Skeletal muscle satellite cell (primary cell): ENCODE measurements around the gene TMEM225. TPM values are rescaled to one million over a fixed set of nuclear protein-coding genes. Genes with fewer than 3 reads are reported as not detected.
"Not testable (repeated sequence)": the region's sequence is repeated elsewhere in the genome, so short reads cannot be mapped to it uniquely, and the experiment has no call there.

Experiments used
- H3K27me3 ChIP-seq: 2 replicates; pipeline ENCODE4 v1.7.0; 2013; ENCODE audit warnings: low read length; ENCODE audit not compliant: control insufficient read depth, insufficient read depth
- H3K36me3 ChIP-seq: 2 replicates; pipeline ENCODE4 v1.7.0; 2013; ENCODE audit warnings: mild to moderate bottlenecking, control low read depth, low read length; ENCODE audit not compliant: insufficient read depth
- H3K4me1 ChIP-seq: 2 replicates; pipeline ENCODE4 v1.7.0; 2013; ENCODE audit warnings: low read length; ENCODE audit not compliant: control insufficient read depth, insufficient read depth
- H3K4me2 ChIP-seq: 2 replicates; pipeline ENCODE4 v1.7.0; 2013; ENCODE audit warnings: mild to moderate bottlenecking, low read length
- H3K4me3 ChIP-seq: 2 replicates; pipeline ENCODE4 v1.7.0; 2013; ENCODE audit warnings: low read length
- H3K9ac ChIP-seq: 2 replicates; pipeline ENCODE4 v1.7.0; 2013; ENCODE audit warnings: mild to moderate bottlenecking, low read depth, low read length, moderate library complexity
- H3K9me3 ChIP-seq: replicated peaks from 2 replicates; pipeline ENCODE4 v1.7.0; 2013; ENCODE audit warnings: mild to moderate bottlenecking, control low read depth, low read length
- total RNA-seq: library from RNA; depleted of rRNA; stranded (reverse); fragments of >200 nt; gene quantifications from 2 replicates; pipeline ENCODE4 v1.2.3, GENCODE V29; 2012; rRNA removed

Gene TMEM225, protein sequence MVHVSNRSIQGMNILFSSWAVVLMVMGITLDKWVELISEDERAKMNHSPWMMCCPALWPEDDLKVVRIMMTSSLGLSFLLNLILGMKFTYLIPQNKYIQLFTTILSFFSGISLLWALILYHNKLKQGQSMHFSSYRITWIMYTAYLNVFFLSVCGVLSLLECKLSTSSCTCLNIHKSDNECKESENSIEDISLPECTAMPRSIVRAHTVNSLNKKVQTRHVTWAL
- not detected in 2 replicates for total RNA-seq

DNA sequence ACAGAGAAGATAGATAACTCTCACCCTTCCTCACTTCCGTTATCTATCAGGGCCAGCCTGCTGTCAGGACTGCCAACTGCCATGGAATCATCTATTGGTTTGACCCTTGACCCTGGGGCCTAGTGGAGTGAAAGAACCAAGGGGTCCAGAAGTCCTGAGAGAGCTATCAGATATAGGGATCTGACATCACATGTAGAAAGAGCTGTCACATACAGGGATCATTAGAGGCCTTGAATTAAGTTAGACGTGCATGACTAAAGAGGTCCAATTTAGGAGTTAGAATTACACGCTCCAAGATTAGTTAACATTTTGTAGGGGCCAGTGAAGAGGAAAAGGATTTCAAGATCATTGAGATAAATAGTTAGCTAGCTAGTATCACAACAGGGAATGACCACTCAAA is at the start of gene TMEM225:
TSS of gene TMEM225 (minus strand) at position 101 of the 400 bp plus-strand sequence. CDS start 245 bp downstream, outside the sequence.
- Histone ChIP-seq H3K4me2 (no peak within 1 kb of the TSS), H3K4me3 (no peak within 1 kb of the TSS), H3K9me3 (no peaks in the 10 kb centered on the region), H3K9ac (no peak within 1 kb of the TSS), H3K27me3 (no peaks in the 10 kb centered on the region), H3K4me1 (no peaks in the 10 kb centered on the region), H3K36me3 (no peaks in the 10 kb centered on the region)

DNA sequence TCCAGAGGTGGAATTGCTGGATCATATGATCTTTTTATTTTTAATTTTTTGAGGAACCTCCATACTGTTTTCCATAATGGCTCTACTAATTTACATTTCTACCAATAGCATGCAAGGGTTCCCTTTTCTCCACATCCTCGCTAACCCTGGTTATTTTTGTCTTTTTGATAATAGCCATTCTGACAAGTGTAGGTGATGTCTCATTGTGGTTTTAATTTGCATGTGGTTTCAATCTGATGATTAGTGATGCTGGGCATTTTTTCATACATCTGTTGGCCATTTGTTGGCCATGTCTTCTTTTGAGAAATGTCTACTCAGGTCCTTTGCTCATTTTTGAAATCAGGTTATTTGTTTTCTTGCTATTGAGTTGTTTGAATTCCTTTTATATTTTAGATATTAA is 38.6 kb upstream of the TMEM225 start:
- no peak overlapping the region for H3K4me3 ChIP-seq
- no peak overlapping the region for H3K4me2 ChIP-seq
- H3K9ac ChIP-seq: no peak overlapping the region
- H3K9me3 ChIP-seq: no peaks in the 10 kb centered on the region
- H3K36me3 ChIP-seq: no peaks in the 10 kb centered on the region
- H3K27me3 ChIP-seq: no peaks in the 10 kb centered on the region
- H3K4me1 ChIP-seq: no peaks in the 10 kb centered on the region

DNA sequence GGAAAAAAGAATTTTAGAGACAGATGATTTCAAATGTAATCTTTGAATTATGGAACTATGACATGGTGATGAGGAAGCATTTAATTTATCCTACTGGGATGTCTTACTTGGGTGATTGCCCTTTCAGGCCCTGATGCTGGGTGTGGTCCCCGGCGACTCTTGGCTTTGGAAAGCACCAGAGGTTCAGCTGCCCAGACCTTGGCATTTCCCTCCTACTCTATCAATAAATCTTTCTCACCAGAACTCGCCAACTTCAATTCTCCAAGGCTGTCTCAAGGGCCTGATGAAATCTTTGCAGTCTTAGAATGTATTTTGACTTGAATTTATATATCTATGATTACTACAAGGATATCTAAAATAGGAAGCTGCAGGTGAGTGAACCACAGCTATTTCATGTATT is 35.5 kb upstream of the TMEM225 start:
- no peaks in the 10 kb centered on the region for H3K36me3 ChIP-seq

DNA sequence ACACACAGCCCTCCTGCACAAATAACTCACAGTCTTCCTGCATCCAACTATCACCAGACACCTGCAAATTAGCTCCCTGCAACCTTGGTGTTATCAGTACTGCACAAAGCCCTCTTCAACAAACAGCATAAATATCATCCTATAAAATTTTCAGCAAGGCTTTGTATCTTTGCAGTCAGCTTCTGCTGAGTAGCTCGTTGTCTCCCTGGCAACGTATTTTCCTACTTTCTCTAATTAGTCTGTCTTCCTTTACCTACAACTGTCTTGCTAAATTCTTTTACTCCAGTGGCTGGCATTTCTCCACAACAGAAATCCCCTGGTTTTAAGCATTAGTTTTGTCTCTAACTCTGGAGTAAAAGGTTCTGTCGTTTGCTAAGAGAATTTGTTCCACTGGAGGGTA is 20.4 kb upstream of the TMEM225 start:
- Histone ChIP-seq H3K27me3 (no peaks in the 10 kb centered on the region), H3K36me3 (no peaks in the 10 kb centered on the region), H3K4me1 (no peaks in the 10 kb centered on the region), H3K4me2 (no peak overlapping the region), H3K9ac (no peak overlapping the region), H3K4me3 (no peak overlapping the region), H3K9me3 (no peaks in the 10 kb centered on the region)

More for the DNA sequence above, 35.5 kb upstream of the TMEM225 start:
- no peaks in the 10 kb centered on the region for H3K9me3 ChIP-seq
- H3K4me2 ChIP-seq: no peak overlapping the region
- H3K27me3 ChIP-seq: no peaks in the 10 kb centered on the region
- H3K4me3 ChIP-seq: no peak overlapping the region
- no peaks in the 10 kb centered on the region for H3K4me1 ChIP-seq
- H3K9ac ChIP-seq: no peak overlapping the region

DNA sequence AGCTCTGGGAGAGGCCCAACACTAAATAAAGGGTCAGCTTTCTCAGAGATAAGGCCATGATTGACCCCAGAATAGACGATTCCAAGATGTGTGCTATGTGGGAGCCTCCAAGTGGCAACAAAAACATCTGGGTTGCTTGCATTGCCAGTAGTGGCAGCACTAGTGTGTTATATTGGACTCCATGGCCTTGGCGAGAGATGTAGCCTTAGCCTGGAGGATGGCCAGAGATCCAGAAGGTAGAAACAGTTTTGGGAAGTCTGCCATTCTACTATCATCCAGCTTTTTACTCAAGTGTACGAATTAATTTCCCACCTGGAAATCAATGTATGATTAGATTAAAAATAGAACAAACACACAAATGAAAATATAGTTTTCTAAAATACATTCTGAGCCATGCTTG is 19.5 kb upstream of the TMEM225 start:
- Histone ChIP-seq H3K4me2 (no peak overlapping the region), H3K4me3 (no peak overlapping the region), H3K27me3 (no peaks in the 10 kb centered on the region), H3K9ac (no peak overlapping the region), H3K9me3 (no peaks in the 10 kb centered on the region), H3K36me3 (no peaks in the 10 kb centered on the region), H3K4me1 (no peaks in the 10 kb centered on the region)

DNA sequence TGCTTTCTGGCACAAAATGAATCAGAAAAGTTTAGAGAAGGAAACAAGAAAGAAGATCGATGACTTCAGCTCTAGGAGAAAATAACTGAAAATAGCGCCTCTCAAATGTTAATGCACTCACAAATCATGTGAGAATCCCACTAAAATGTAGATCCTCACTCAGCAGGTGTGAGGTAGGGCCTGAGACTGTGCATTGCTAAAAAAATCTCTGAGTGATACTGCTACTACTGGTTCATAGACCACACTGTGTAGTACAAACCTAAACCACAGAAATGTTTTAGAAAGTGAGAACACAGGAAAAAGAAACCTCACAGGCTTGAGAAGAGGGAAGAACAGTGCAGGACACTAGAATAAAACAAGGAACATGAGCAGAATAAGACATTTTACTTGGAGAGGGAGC is 18.5 kb upstream of the TMEM225 start:
- Histone ChIP-seq H3K4me2 (no peak overlapping the region), H3K9ac (no peak overlapping the region), H3K27me3 (no peaks in the 10 kb centered on the region), H3K36me3 (no peaks in the 10 kb centered on the region), H3K4me1 (no peaks in the 10 kb centered on the region), H3K9me3 (no peaks in the 10 kb centered on the region), H3K4me3 (no peak overlapping the region)

DNA sequence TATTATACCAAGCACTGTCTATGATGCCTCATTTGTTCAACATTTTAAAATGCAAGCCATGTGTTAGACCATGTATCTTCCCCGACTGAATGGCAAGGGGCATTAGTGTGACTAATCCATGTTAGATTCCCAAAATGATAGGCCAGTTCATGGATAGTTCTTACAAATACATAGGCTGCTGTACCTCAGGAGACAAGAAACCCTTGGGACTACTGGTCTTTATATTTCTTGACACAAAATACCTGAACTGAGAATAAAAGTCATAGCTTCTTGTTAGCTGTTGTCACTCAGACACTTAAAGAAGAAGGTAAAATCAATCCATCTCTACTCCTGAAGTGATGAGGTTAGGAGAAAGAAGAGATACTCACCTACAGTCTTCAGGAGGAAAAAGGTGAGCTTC is 16.4 kb upstream of the TMEM225 start, which contains the start of gene OR8D4:
TSS of gene OR8D4 (plus strand) at position 301 of the 400 bp plus-strand sequence. CDS start 4,265 bp downstream, outside the sequence.
- Histone ChIP-seq H3K9me3 (no peaks in the 10 kb centered on the region), H3K27me3 (no peaks in the 10 kb centered on the region), H3K4me2 (no peak within 1 kb of the TSS), H3K4me3 (no peak within 1 kb of the TSS), H3K9ac (no peak within 1 kb of the TSS), H3K4me1 (no peaks in the 10 kb centered on the region), H3K36me3 (no peaks in the 10 kb centered on the region)

DNA sequence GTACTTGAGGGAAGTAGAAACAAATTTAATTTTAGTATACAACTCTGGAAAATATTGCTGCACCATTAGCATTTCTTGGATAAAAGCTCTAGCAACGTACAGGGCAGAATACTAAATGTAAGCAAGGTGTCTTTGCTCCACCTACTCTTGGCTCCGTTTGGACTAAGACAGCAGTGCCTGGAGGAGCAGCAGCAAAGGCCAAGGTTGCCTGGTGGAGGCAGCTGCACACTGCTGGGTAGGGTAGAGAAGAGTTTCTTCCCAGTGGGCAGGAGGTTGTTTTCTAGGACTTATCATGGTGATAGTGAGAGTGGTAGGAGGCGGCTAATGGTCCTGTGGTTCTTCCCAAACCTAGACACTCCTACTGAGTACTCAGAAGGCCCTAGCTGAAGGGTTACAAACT is 14.3 kb upstream of the TMEM225 start:
- Histone ChIP-seq H3K4me3 (no peak overlapping the region), H3K4me1 (no peaks in the 10 kb centered on the region), H3K27me3 (no peaks in the 10 kb centered on the region), H3K36me3 (no peaks in the 10 kb centered on the region), H3K9ac (no peak overlapping the region), H3K9me3 (no peaks in the 10 kb centered on the region), H3K4me2 (no peak overlapping the region)

DNA sequence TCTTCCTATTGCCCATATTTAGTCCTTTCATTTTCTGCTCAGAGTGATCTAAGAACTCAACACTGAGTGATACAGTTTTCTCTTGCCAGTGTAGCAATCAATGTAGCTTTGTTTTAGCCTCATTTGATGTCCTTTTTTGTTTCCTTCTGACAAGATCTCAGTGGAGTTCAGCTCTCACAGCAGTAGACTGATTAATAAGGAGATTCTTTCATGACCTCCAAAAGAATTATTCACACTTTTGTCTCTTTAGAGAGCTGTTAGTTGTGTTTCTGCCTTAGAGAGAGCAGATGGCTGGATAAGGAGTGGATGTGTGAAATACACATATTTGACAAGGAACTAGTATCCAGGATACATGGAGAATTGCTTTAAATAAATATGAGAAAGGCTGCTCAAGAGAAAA is 6.6 kb upstream of the TMEM225 start:
- Histone ChIP-seq H3K36me3 (no peaks in the 10 kb centered on the region), H3K4me1 (no peaks in the 10 kb centered on the region), H3K27me3 (no peaks in the 10 kb centered on the region), H3K9ac (no peak overlapping the region), H3K4me2 (no peak overlapping the region), H3K4me3 (no peak overlapping the region), H3K9me3 (no peaks in the 10 kb centered on the region)

DNA sequence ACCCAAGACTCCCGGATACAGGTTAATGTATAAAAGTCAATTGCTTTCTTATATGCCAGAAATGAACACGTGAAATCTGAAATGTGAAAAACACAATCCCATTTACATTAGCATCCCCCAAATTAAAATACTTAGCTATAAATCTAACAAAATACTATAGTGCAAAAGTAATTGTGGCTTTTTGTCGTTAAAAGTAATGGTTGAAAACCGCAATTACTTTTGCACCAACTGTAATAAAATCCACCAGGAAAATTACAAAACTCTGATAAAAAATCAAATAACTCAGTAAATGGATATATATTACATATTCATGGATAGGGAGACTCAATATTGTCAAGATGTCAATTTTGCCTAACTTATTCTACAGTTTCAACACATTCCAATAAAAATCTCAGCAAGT is 4.6 kb downstream of the TMEM225 start:
- Histone ChIP-seq H3K9me3 (no peaks in the 10 kb centered on the region), H3K27me3 (no peaks in the 10 kb centered on the region), H3K9ac (no peak overlapping the region), H3K4me3 (no peak overlapping the region), H3K4me2 (no peak overlapping the region), H3K36me3 (no peaks in the 10 kb centered on the region), H3K4me1 (no peaks in the 10 kb centered on the region)

DNA sequence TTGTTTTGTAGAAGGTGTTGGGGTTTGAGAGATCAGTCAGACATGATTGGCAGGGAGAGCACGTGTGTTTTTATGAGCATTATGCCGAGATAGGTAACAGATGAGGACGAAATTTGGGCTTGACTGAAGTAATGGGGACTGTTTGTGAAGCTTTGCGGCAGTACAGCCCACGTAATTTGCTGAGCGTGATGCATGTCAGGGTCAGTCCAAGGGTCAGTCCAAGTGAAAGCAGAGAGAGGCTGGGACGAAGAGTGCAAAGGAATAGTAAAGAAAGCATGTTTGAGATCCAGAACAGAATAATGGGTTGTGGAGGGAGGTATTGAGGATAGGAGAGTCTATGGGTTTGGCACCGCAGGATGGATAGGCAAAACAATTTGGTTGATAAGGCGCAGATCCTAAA is 17.7 kb downstream of the TMEM225 start:
- not testable (repeated sequence) for H3K27me3 ChIP-seq, H3K4me1 ChIP-seq, H3K9me3 ChIP-seq, H3K9ac ChIP-seq, H3K4me2 ChIP-seq, H3K4me3 ChIP-seq, H3K36me3 ChIP-seq

DNA sequence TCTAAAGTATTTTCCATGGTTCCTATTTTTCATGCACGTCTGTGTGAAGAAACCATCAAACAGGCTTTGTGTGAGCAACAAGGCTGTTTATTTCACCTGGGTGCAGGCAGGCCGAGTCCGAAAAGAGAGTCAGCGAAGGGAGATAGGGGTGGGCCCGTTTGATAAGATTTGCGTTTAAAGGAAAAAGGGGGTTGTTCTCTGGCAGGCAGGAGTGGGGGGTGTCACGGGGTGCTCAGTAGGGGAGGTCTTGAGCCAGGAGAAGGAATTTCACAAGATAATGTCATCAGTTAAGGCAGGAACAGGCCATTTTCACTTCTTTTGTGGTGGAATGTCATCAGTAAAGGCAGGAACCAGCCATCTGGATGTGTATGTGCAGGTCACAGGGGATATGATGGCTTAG is 20.2 kb downstream of the TMEM225 start:
- H3K36me3 ChIP-seq, H3K4me1 ChIP-seq, H3K9ac ChIP-seq, H3K9me3 ChIP-seq, H3K4me3 ChIP-seq, H3K27me3 ChIP-seq, H3K4me2 ChIP-seq: not testable (repeated sequence)
